Activated CD8-positive, alpha-beta memory T cell treated with anti-CD3 and anti-CD28 coated beads, Interleukin-2, amount 50 U/mL, for 24 hours (primary cell): Measurements from ENCODE around the gene GRK2.
"Not testable (repeated sequence)": the region's sequence is repeated elsewhere in the genome, so short reads cannot be mapped to it uniquely, and the experiment has no call there.

Experiments used
- DNase-seq: peaks from one replicate; pipeline ENCODE4 v3.0.0-alpha.2; 2020; ENCODE audit errors: extremely low read depth

Gene GRK2

DNA sequence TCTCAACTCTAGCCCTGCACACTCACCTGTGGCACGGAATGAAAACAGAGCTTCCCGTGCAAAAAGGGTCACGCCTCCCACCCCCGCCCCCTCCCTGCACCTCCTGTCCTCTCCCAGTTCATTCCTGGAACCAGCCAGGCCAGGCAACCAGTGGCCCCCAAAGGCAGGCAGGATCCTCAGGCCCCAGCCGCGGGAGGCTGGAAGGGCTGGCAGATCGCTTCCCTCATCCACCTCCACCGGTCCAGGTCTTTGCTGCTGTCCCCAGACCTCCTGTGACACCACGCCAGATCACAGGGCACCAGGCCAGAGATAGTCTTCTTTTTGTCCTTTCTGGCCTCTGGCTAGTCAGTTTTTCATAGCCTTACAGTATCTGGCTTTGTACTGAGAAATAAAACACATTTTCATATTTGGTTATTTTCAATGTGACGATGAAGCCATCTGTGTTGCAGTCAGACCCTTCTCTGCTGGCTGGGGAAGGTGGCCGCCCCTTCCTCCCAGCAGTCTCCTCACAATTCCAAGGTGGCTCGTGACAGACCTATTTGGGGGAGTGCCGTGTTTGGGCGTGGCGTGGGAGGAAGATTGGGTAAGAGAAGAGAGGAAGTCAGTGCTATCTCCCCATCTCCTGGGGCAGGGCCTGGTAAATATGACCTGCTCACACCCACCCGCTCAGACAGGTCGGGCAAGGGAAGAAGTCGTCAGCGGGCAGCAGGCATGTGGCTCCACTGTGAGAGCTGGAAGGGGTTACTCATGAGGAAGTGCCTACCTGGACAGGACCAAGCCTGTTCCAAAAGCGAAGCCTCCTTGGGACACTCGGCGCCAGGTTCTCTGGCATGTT is 46.1 kb downstream of the GRK2 start:
- DNase-seq: no peak

DNA sequence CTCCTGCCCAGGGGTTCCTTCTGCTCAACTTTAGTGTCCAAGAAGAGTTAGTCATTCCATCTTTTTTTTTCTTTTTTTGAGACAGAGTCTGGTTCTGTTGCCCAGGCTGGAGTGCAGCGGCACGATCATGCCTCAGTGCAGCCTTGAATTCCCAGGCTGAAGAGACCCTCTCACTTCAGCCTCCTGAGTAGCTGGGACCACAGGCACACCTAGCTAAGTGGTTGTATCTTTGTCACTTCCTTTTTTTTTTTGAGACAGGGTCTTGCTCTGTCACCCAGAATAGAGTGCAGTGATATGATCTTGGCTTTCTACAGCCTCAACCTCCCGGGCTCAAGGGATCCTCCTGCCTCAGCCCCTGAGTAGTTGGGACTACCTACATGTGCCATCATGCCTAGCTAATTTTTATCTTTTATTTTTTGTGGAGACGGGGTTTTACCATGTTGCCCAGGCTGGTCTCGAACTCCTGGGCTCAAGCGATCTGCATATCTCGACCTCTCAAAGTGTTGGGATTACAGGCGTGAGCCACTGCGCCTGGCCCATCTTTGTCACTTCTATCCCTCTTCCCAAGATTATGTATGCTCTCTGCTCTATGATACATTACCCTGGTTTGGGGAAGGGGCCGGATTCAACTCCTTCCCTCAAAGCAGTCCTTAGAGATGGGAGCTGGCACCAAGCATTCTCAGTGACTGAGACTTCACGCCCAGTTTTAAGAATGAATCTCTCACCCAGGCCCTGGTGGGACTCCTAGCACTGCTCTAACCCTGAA is 47.0 kb downstream of the GRK2 start:
- no peak for DNase-seq

DNA sequence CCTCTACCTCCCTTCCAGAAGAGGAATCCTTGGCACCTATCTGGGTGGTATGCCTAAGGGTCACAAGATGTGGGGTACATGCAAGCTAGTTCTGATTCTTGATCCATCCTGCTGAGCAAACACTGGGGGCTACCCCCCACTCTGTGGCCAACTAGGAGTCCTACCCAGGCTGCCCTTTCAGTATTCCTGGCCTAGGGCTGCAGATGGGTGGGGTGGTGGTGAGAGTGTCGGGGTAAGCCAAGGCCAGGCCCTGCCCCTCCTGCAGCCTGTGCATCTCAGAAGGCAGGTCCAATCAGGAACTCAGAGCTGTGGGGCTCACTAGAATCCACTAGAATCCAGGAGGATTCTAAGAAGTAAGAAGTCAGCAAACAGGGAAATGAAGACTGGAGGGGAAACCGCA is 47.9 kb downstream of the GRK2 start:
- DNase-seq: no peak

DNA sequence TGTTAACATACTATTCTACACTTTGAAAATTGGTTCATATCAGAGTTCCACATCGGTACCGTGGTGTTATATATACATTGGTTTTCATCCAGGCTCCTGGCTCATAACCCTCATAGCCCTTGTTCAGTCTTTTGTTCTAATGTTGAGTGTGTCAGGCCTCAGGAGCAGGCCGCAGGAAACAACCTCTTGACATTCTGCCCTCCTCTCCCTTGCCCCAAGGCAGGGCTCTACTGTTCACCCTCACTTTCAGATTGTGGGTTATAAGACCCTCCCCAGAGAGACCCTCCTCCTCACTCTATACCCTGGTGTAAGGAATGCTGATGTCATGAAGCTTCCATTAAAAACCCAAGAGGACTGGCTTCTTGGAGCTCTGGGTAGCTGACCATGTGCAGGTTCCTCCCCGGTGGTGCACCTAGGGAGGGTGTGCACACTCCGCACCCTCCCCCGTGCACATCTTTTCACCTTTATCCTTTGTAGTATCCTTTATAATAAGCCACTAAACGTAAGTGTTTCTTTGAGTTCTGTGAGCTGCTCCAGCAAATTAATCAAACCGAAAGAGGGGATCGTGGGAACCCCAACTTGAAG is 49.1 kb downstream of the GRK2 start:
- no peak for DNase-seq

DNA sequence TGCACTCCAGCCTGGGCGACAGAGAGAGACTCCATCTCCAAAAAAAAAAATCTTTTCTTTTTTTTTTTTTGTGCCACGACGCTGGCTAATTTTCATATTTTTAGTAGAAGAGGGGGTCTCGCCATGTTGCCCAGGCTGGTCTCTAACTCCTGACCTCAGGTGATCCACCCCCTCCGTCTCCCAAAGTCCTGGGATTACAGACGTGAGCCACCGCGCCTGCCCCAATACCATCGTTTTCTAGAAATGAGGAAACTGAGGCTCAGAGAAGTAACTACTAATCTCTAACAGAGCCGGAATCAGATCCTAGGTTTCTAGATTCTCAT is 50.6 kb downstream of the GRK2 start:
- no peak for DNase-seq

DNA sequence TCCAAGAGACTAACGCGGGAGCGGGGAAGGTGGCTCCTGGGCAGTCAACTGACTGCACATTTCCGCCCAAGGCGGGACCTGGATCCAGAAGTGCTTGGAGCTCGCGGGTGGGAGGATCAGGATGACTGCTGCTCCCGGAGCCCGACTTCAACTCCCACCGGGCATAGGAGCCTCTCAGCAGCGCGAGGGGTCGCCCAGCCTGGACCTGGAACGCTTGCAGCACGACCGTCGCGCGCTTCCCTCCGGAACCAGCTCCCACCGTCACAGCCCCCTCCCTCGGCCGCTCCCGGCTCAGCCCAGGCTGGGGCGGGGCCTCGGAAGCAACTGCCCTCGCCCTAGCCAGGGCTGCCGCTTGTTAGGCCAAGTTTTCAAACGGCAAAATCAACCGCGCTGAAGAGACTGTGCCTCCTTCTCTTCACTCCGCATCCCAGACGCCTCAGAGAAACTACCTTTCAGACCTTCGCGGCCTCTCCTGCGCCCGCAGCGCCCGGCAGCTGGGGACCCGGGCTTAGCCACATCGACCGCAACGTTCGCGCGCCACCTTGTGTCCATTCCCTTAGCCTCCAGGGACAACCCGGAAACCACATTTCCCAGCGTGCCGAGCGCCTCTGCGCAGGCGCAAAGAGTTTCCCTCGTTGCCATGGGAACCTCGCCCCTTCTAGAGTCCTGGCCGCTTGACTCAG is 51.1 kb downstream of the GRK2 start:
- peak; percentile 99 for DNase-seq

DNA sequence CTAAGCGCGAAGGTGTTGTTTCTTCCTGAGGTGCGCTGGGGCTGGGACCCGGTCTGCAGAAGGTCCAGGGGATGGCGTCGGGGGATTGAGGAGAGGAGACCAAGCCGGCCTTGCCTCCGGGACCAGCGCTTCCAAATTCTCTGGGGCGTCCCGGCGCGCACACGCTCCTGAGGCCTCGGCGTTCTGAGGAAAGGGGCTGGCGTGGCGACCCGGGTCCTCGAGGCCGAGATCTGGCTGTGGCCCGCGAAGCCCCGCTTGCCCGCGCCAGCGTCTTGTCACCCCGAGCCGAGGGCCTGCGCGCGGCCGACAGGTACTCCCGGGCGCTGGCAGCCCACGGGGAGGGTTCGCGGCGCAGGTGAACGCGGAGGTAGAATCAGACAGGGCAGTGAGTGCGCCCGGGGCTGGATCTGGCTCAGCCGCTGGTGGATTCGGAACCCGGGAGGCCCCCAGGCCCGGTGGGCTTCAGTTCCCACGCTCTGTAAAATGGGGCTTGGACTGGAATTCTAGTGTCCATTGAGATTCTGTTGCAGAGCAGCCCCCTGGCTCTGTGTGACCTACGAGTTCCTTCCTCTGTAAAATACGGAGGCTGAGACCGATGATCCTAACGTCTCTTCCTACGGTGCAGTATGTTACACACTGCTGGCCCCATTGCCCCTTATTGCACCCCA is 51.7 kb downstream of the GRK2 start:
- DNase-seq: no peak

DNA sequence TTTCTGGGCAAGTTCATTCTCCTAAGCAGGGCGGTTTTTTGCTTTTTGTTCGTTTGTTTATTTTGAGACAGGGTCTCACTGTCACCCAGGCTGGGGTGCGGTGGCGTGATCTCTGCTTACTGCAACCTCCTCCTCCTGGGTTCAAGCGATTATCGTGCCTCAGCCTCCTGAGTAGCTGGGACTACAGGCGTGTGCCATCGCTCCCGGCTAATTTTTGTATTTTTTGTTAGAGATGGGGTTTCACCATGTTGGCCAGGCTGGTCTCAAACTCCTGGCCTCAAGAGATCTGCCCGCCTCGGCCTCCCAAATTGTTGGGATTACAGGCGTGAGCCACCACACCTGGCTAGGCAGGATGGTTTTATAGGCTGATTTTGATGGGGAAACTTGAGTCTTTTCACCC is 52.6 kb downstream of the GRK2 start:
- not testable (repeated sequence) for DNase-seq

DNA sequence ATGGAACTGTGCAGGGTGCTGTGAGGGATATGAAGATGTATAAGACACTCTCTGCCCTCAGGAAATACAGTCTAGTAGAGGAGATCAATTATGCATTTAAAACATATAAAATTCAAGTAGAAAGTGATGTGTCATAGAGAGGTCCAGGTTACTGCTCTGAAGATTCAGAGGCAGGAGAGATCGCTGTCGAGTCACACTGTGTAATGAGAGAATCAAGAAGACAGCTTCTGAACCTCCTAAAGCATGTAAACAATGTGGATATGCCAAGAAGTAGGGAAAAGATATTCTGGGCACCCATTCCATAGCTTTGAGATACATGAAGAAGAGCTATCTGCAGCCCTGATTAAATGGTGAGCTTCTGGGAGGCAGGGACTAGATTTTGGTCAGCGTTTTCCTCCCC is 53.7 kb downstream of the GRK2 start:
- DNase-seq: no peak

DNA sequence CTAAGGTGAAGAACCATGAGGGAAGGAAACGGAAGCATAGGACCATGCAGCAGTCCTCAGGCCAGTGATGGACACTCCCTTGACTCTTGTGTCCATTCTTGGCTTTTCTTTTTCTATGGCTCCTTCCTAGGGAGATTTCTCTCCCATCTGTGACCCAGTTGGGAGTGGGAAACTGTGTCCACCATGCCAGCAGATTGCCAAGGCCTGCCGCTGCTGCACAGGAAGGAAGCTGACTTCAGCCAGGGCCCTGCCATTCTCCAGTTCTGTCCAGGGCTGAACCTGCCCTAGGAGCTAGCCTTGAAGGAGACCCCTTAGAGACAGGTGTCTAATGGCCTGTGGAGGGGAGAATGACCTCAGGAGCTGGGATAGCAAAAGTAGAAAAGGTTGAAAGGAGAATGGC is 54.4 kb downstream of the GRK2 start:
- DNase-seq: no peak

DNA sequence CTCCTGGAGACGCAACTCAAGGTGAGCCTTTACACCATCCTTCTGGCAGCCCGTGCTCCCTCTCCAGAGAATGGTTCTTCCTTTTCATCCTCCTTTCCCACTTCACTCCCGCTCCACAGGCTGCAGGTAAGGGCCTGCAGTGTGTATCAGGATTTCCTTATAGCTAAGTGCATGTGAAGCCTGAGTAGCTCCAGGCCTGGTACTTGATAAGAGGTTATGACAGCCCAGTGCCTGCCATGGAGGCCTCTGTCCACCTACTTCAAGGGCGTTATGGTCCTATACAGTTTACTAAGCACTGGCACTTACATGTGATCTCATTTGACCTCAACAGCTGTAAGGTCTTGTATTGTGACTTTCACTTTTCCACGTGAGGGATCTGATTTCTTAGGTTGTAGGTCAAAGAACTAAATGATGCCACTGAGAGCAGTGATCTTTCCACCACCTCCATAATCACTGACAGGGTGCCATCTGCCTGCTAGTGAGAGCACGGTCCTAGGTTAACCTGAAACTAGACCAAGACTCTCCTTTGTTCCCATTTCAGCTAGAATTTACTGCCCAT is 55.1 kb downstream of the GRK2 start:
- no peak for DNase-seq

DNA sequence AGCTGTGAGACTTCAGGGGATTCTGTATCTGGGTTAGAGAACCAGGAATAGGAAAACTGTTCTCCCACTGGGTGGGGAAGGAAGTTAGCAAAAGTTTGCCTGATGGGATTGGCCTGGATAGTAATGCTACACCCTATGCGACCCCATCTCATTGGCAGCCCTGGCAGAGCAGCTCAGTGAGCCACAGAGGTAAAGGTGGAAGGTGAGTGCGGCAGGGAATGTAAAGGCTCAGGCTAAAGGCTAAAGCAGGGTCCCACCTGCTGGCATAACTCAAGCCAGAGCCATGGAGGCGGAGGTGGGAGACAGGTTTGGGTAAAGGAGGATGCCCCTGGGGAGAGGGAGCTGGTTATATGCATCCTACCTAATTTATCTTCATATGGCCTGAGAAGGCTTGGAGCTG is 55.8 kb downstream of the GRK2 start:
- no peak for DNase-seq

DNA sequence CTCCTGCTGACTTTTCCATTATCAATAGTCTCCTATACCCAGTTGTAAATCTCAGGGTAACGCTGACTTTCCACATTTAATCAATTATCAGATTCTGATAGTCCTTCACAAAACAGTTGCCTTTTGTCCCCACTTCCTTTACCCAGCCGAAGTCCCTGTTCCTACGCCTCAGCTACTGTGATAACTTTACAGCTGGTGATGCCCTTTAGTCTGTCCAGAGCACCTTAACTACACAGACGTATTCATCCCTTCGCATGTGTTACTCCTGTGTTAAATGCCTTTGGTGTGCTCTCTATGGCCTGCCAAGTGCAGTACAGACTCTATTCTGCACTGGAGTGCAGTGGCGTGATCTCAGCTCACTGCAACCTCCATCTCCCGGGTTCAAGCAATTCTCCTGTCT is 57.3 kb downstream of the GRK2 start:
- no peak for DNase-seq

DNA sequence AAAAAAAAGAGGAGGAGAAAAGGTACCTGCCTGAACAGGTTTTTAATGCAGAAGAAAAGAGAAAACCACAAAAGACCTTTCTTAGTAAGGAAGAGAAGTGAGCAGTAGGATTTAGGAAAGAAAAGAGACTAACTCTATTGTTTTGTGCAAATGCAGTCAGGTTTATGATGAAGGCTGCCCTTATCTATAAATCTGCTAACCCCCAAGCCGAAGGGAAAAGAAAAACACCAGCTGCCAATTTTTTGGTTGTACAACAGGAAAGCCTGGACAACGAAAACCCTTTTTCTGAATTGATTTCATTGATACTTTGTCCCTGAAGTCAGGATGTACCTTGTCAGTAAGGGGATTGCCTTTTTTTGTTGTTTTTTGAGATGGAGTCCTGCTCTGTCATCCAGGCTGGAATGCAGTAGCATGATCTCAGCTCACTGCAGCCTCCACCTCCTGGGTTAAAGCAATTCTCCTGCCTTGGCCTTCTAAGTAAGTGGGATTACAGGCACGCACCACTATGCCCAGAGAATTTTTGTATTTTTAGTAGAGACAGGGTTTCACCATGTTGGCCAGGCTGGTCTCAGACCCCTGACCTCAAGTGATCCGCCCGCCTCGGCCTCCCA is 65.9 kb downstream of the GRK2 start:
- DNase-seq: no peak
